HG02678 (cell line): ENCODE measurements around the gene UBXN1.
"Not testable (repeated sequence)": the region's sequence is repeated elsewhere in the genome, so short reads cannot be mapped to it uniquely, and the experiment has no call there.

ENCODE experiments used
- ATAC-seq: cut with Tn5 transposase; IDR thresholded peaks from one replicate; pipeline ENCODE4 v1.9.1; 2021; ENCODE audit warnings: mild to moderate bottlenecking, moderate library complexity; ENCODE audit not compliant: unreplicated experiment

Gene UBXN1

DNA sequence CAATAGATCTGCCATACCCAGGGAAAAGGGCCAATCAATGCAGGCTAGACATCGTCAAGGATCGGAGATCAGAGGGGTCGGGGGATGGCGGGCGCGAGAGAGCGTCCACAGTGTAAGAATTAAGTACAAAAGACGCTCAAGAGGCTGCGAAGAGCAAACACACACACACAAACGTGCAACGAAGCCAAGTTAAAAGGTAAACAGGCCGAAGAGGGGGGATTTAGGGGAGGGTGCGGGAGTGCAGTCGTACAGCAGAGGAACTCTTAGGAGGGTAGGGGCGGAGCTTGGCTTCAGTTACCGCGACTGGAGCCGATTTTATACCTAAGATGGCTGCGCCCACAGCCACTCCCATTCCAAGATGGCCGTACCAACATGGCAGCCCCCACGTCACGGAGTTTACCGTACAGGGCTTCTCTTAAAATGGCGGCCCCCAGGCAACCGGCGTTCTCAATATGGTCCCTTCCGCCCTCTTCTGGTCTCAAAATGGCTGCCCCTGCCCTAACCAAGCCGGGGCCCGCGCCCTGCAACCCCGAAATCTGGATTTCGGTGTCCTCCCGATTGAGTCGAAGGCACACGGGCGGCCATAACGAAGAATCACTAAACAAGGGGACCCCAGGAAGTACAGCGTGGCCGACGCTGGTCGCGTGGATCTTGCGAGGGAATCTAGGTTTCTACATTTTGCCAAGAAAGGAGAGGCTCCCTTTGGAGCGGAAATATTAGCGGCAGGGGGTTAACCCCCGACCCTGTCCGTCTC is 30.6 kb upstream of the UBXN1 start:
- ATAC-seq, result peak; percentile 75

DNA sequence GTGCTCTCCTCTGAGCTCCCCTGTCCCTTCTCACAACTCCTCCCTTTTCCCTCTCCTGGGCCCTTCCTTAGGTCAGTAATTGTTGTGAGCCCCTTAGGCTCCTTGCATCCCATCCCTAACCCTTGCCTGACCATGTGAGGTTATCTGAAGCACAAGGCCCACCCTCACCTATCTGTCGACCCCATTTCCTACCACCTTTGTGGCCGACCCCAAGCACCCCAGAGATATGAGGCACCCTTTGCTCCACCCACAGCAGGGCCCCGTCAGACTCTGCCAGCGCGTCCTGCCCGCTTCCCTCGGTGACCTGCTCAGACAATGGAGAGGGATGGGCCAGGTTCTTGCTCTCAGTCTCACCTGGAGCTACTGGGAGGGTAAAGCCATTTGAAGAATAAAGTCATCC is 29.9 kb upstream of the UBXN1 start:
- ATAC-seq, result no peak

DNA sequence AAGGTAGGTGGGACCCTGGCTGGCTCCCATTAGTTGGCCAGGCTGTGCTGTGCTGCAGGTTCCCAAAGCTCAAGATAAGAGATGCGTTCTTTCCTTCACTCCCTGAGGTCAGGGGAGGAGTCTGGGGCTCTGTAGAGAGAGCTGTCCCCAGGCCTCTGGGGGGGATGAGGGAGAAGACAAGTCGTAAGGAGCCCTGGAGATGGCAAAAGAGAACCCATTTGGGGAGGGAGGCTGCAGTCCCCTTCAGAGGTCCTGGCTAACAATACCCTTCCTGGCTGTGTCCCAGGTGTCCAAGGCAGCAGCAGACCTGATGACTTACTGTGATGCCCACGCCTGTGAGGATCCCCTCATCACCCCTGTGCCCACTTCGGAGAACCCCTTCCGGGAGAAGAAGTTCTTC is 29.5 kb upstream of the UBXN1 start:
- ATAC-seq, result no peak

DNA sequence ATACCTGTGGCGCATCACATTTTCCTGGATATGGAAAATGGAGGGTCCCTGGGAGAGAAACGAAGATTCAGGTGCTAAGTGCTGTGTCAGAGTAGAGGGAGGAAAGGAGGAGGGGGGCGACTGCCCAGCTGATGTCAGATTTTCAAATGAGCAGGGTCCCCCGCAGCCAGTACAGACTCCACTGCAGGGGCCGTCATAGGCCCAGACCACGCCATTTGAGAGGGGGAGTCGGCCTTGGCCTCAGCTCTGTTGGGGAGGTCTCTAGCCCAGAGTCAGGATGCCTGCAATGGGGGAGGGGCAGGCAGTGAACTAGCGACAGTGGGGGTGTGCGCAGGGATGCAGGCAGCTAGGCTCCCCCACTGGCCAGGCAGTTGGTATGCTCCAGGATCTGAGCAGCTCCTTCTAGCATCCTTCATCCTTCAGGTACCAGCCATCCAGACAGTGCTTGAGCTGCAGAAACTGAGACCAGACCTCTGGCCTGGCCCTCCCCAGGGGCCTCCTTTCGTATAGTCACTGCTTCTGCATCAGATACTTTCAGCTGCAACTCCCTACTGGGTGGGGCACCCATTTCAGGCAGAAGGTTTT is 28.5 kb upstream of the UBXN1 start, which contains the start of the genes BSCL2 and GNG3:
Gene BSCL2, minus strand, starts transcription at position 148 of the 585 bp plus-strand sequence. CDS start 229 bp downstream, outside the sequence.
Gene GNG3, plus strand, starts transcription at position 400 of the 585 bp plus-strand sequence. CDS start 620 bp downstream, outside the sequence.
- no peak for ATAC-seq

DNA sequence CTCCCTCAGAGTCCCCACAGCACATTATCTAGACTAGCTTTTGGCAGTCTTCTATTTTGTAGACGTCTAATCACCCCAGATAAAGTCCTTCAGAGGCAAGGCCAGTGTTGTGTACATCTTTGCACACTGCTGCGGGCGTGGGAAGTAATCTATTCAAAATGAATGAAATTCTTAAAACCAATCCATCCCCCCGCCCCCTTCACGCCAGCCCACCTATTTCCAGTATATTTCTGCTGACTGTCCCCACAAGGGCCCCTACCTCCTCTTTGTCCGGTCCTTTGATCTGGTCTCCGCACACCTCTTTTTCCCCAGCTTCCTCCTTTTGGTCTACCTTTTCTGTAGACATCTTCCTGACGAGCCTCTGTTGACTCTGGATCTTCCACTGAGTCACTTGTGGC is 28.0 kb upstream of the UBXN1 start:
- ATAC-seq, result no peak

DNA sequence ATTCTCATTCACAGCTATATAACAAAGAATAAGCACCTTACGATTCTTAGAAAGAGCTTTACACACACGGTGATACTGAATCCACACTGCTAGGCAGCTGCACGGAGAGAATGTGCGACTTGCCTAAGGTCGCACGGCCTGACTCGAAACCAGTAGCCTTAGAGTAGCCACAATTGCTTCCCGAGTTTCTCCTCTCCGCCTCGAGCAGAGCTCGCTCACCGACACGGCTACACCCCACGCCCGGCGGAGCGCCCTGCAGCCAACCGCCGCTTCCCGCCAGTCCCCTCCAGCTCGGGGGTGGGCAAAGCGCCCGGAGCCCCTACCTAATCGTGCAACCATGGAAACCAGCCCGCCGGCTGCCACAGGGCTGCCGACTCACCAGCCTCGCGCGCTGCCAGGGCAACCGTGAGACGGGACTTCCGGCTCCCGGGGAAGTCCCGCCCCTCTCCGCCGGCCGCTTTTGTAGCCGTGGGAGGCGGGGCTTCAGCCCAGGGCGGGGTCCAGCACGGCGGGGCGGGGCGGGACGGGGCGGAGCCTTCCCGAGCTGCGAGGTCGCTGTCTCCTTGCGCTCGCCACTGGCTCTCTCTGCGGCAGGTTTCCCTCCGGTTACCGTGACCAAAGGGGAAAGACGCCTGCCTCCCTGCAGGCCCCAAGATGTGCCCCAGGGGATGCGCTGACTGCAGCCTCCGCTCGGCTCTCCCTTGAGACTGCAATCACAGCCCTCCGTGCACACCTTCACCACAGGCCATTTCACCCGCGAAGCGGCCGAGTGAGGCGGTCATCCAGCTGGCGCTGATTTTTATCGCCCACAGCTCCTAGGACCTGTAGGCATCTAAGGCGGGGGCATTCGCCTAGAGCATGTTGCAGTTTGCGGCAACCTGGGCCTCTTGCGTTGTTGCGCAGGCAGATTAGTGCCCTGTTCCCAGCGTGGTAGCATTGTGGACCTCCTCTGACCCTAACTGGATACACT is 27.3 kb upstream of the UBXN1 start:
- ATAC-seq, result peak; percentile 63

DNA sequence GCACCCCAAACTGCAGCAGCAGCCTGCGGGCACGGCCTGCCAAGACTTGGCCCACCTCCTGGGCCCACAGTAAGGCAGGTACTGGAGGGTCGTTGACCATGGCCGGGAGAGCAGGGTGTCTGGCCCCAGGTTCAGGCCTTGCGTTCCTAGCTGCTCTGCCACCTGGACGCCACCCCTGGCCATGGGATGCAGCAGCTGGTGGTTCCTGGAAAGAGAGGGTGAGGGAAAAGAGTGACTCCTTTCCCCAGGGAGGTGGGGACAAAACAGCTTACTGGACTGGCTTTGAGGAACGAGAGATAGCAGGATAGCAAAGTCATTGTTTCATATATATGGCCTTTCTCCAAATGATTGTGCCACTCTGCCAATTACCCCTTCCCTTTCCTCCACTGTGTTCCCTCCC is 26.5 kb upstream of the UBXN1 start:
- ATAC-seq, result no peak

DNA sequence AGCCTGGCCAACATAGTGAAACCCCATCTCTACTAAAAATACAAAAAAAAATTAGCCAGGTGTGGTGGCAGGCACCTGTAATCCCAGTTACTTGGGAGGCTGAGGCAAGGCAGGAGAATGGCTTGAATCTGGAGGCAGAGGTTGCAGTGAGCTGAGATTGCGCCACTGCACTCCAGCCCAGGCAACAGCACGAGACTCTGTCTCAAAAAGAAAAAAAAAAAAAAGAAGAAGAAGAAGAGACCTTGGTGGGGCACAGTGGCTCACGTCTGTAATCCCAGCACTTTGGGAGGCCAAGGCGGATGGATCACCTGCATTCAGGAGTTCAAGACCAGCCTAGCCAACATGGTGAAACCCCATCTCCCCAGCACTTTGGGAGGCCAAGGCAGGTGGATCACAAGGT is 25.0 kb upstream of the UBXN1 start:
- ATAC-seq, result not testable (repeated sequence)

DNA sequence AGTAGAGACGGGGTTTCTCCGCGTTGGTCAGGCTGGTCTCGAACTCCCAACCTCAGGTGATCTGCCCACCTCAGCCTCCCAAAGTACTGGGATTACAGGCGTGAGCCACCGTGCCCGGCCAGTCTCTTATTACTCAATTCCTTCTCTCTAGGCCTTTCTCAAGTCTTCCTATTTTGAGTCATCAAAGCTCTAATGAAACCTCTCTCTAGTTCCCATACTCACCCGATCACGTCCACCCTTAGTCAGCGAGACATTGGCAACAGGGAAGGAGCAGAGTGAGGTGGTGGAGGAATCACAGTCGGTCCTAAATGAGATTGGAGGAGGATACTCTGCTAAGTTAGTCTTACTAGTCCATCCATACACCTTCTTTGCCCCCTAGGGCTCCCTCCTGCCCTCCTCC is 23.4 kb upstream of the UBXN1 start:
- no peak for ATAC-seq

DNA sequence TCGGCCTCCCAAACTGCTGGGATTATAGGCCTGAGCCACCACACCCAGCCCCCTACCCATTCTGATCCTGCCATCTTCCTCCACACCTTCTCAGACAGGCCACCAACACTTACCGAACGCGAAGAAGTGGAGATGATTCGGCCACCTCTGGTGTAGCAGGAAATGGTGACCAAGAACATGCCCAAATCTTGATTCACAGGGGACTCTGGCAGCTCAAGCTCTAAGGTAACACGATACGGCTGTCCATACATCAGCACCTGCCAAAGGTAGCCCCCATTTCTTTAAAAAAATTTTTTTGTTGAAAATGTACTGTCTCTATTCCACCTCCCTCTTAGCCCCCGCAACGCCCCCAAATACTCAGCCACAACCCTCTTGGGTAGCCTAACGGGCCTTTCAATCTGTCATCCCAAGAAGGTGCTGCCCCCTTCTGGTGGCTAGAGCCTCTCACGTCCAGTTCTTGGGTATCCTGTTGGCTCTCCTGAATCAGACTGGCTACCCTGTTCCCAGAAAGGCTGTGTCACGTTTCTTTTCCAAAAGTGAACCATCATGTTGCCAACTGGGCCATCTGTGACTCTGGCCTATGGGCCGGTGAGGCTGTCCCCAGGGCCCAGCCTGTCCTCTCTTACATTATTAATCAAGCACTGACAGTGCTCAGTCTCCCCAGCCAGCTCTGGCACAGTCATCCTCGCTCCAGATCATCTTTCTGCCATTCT is 15.7 kb upstream of the UBXN1 start:
- no peak for ATAC-seq

DNA sequence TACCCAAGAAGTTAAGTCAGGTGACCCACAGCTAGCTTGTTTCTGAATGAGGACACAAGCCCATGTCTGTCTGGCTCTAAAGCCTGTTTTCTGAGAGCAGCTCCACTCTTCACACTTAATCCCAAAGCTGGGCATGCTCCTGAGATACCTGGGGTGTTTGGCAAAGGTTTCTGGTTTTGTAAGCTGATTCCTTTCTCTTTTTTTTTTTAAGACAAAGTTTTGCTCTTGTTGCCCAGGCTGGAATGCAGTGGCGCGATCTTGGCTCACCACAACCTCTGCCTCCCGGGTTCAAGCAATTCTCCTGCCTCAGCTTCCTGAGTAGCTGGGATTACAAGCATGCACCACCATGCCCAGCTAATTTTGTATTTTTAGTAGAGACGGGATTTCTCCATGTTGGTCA is 14.8 kb upstream of the UBXN1 start:
- not testable (repeated sequence) for ATAC-seq

DNA sequence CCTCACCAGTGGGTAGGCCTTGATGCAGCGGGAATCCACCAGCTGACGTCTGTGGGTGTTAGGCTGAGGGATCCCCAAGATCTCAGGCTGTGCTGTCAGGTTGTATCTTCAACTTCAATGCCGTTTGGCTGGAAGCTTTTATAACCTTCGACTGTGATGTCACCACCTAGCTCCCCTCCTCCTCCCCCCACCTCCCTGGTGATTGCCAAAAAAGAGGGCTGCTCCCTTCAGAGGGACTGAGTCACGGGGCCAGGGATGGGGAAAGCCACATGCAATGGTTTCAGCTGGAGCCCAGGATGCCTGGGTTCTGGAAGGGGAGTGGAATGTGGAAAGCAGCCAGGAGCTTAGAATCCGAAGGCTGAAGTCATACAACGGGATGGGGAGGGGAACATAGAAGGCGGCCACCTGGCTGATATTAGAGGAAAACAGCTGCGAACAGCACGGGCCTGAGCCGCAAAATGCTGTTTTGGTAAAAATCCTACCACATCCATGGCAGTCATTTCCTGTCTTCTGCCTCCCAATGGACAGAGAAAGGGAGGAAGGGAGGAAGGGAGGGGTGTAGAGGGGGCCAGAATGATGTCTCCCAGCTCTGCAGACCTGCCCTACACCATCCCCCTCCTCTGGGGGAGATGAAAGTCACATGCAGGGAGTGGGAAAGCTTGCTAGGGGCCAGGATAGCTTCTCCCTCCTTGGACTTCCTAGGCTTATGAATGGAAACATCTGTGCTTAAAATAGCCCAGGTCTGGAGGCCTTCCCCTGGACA is 10.7 kb upstream of the UBXN1 start, which contains the start of gene LRRN4CL:
Gene LRRN4CL, minus strand, starts transcription at position 110 of the 763 bp plus-strand sequence. CDS start 1,022 bp downstream, outside the sequence.
- ATAC-seq, result no peak

DNA sequence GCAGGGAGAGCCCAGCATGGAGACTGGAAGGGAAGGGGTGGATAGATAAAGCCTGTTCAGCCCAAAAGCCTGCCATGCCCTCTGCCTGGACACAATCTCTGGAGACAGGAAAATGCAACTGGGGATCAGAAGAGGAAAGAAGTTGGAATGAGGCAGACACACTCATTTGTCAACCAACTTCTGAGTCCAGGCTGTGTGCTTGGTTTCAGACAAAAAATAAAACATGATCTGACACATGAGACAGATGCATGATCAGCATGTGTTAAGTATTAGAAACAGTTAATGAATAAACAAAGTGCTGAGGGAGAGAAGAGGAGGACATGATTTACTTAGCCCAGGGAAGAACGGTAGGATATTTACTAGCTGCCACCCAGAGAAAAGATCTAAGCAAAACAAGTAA is 9.6 kb upstream of the UBXN1 start:
- ATAC-seq, result no peak

DNA sequence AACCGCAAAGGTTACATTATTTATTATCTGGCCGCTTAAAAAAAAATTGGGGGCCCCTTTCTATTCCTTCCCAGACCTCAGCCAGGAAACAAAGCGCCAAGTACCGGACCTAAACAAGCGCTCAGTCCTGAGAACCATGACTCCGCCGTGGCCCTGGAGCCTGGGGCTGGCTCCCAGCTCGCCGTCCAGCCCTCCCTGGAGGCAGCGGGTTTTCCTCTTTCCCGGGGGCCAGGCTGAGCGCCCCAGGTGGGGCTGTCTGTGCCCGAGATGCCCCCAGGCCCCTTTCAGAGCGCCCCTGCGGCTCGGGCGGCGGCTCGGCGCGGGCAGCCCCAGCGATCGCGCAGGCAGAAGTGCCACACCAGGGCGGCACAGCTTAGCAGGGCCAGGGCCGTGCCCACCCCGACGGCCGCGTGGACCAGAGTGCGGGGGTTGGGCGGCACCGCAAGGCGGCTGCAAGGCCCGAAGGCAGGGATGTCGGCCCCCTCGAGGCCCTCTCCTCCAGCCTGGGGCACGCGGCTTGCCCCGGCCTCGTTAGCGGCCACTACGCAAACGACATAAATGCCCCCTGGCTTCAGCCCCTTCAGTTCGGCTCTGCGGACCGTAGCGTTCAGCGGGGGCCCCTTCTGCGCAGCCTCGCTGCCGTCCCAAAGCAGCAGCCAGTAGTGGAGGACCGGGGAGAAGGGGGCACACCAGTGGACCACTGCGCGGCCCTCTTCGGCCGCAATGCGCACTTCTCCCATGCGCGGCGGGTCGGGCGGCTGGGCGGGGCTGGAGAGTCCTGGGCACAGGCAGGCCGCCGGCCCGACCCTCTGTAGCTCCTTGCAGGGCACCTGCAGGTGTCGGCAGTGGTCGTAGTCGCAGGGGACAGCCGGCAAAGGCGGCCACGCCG is 8.9 kb upstream of the UBXN1 start:
- no peak for ATAC-seq

DNA sequence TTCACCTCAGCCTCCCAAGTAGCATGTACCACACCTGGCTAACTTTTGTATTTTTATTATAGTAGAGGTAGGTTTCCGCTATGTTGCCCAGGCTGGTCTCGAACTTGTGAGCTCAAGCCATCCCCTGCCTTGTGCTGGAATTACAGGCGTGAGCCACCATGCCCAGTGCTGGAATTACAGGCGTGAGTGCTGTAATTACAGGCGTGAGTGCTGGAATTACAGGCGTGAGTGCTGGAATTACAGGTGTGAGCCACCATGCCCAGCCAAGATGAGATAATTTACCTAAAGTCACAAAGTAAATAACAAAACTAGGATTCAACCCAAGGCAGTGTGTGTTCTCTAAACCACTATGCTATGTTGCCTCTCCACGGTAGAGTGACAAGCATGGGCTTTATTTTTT is 3.6 kb upstream of the UBXN1 start:
- ATAC-seq, result no peak

DNA sequence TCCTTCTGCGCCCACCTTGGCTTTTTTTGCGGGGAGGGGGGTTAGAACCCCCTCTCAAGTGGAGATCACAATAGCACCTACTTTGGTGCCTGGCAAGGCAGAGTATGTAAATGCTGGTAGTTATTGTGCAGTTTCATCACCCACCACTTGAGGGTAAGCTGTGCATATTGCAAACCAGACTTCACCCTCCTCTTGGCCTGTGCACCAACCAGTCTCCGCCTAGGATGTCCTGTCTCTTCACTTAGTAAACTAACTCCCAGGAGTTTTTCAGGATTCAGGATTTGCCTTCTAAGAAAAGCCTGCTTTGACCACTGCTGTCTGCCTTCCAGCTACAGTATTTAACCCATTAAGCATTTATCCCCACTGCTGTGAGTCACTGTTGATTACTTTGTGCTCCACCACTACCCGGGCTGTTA is 2.0 kb upstream of the UBXN1 start:
- ATAC-seq, result peak; percentile 66

DNA sequence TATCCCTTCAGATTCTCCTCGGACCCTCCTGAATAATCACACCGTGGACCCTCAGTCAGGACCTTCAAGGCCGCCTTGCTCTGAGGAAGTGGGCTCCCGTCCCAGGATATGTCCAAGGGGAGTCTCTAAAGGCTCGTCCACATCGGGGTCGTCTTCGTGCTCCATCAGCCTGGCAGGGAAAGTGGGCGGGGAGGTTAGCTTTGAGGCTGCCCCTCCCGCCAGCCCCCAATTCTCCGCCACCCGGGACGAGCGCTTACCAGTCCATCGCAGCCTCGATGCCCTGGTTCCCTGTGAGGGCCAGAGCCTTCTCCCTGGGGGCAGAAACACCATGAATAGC is 472 bp downstream of the UBXN1 start:
- no peak for ATAC-seq

DNA sequence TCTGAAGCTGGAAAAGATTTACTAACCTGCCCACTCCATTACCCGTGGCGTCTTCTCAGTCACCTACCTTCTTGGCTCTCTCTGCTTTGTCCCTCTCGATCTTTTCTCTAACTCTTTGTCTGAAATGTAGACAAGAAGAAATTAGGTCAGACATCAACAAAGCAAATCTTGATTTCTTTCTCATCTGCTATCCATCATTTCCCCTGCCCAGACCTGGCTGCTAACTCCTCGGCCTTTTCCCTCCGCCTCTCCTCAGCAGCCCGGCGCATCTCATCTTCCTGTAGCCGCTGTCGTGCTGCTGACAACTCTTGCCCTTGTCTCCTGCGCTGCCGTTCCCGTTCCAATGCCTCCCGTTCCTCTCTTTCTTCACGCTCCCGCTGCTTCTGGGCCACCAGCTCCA is 1.2 kb downstream of the UBXN1 start:
- ATAC-seq, result no peak

DNA sequence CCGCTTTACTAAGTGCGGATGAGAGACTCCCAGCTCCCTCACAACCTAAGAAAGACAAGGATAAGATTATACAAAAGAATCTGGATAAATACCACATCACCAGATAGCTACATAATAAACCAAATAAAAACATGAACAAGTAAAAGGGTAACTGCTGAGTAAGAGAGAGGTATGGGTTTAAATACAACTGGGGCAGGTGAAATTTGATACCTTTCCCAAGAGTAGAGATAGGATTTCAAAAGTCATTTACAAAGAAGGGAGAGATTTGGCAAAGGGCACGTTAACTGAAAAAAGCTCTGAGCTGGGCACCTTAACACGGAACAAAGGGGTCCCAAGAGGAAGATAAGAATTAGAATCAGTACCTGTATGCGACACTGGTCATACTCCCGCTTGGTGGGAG is 1.7 kb downstream of the UBXN1 start:
- ATAC-seq, result no peak
